DOHH2 (cell line): Measurements from ENCODE around the gene PDC.

ENCODE experiments used
- EZH2phosphoT487 ChIP-seq: fragments of 200-600 bp; sonication (generic); IDR thresholded peaks from 2 replicates; pipeline ENCODE4 v1.6.1; 2017; ENCODE audit warnings: borderline replicate concordance, mild to moderate bottlenecking, antibody characterized with exemption, low read length, moderate library complexity, mixed read lengths
- TF ChIP-seq, protein P1 (sequence below): fragments of 200-600 bp; sonication (generic); IDR thresholded peaks from one replicate; pipeline ENCODE4 v1.5.1; 2014; ENCODE audit warnings: antibody characterized with exemption, mild to moderate bottlenecking, low read depth, low read length; ENCODE audit not compliant: poor library complexity, severe bottlenecking

DNA sequence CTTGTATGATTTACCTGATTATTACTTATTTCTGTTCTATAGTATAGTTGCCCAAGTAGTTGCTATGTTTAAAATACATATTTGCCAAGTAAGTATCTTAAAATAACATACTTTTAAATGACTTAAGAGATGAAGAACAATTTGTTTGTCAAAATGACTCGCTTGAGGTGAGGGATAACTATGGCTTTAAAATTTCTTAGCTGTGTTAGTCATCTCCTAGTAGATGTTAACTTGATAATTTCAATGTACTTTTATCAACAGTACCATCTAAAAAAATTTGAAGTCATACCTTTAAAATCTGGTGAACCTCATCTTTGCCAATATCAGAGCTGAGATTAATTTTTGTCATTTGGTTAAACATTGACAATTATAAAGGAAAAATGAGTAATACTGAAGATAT, 47.6 kb downstream of the PDC start:
- TF ChIP-seq, protein P1, sequence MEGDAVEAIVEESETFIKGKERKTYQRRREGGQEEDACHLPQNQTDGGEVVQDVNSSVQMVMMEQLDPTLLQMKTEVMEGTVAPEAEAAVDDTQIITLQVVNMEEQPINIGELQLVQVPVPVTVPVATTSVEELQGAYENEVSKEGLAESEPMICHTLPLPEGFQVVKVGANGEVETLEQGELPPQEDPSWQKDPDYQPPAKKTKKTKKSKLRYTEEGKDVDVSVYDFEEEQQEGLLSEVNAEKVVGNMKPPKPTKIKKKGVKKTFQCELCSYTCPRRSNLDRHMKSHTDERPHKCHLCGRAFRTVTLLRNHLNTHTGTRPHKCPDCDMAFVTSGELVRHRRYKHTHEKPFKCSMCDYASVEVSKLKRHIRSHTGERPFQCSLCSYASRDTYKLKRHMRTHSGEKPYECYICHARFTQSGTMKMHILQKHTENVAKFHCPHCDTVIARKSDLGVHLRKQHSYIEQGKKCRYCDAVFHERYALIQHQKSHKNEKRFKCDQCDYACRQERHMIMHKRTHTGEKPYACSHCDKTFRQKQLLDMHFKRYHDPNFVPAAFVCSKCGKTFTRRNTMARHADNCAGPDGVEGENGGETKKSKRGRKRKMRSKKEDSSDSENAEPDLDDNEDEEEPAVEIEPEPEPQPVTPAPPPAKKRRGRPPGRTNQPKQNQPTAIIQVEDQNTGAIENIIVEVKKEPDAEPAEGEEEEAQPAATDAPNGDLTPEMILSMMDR = no peak
- no peak for TF ChIP-seq EZH2phosphoT487
